Measurements from ENCODE around the gene COL6A2.

COL6A2 gene

DNA sequence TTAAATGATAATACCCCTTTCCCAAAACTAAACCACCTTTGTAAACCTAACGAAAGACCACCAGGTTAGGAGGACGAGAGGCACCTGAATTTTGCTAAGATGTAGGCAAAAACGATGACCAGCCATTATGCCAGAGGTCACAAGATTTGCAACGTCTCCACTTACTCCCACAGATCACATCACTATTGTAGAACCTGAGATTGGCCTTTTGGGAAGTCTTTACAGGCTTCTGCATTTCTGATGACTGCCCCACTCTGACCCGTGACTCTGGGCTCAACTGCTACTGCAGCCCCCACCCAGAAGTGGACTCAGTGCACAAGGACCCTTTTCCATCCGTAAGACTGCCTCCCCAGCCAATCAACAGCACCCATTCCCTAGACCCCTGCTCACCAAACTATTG is 36.4 kb upstream of the COL6A2 start:
- Histone ChIP-seq H3K4me3 (no peak overlapping the region), H3K27ac (peak overlapping the region; percentile 94 to 99)
- TF ChIP-seq CTCF (IDR thresholded peaks at IDR 0.05): no peak
- no peak for DNase-seq (ENCODE audit: low spot score)

DNA sequence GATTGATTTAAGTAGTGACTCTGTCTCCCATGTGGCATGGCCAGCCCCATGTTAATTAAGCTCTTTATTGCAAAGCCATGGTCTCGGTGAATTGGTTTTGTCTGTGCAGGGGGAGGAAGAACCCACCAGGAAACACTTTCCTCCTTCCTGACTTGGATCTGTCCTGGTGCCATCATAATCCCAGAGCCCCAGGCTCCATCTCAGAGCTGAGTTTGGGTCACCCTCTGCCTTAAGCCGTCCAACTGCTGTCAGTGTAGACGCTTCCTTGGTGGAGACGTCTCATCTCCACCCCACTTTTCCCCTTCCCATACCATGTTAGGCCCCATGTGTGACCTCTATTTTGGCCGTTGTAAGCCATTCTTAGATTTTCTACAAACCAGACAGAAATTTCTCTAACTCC is 36.0 kb upstream of the COL6A2 start:
- peak overlapping the region; percentile 94 to 99 for H3K27ac ChIP-seq
- peak; percentile 67 for DNase-seq (ENCODE audit: low spot score)
- no peak overlapping the region for H3K4me3 ChIP-seq
- TF ChIP-seq CTCF (IDR thresholded peaks at IDR 0.05): no peak

GRCh38 chr21:46062471-46063211 is 35.3 kb upstream of the COL6A2 start:
- H3K4me3 ChIP-seq: no peak overlapping the region
- TF ChIP-seq CTCF (IDR thresholded peaks at IDR 0.05): no peak
- H3K27ac ChIP-seq: peak overlapping the region; percentile 94 to 99
- DNase-seq (ENCODE audit: low spot score): no peak

- no peak for DNase-seq (ENCODE audit: low spot score)
- Histone ChIP-seq H3K27ac (peak overlapping the region; percentile 94 to 99), H3K4me3 (no peak overlapping the region)
- no peak for TF ChIP-seq CTCF (IDR thresholded peaks at IDR 0.05)
These were observed 34.7 kb upstream of the COL6A2 start for GRCh38 chr21:46063227-46063626.

DNA sequence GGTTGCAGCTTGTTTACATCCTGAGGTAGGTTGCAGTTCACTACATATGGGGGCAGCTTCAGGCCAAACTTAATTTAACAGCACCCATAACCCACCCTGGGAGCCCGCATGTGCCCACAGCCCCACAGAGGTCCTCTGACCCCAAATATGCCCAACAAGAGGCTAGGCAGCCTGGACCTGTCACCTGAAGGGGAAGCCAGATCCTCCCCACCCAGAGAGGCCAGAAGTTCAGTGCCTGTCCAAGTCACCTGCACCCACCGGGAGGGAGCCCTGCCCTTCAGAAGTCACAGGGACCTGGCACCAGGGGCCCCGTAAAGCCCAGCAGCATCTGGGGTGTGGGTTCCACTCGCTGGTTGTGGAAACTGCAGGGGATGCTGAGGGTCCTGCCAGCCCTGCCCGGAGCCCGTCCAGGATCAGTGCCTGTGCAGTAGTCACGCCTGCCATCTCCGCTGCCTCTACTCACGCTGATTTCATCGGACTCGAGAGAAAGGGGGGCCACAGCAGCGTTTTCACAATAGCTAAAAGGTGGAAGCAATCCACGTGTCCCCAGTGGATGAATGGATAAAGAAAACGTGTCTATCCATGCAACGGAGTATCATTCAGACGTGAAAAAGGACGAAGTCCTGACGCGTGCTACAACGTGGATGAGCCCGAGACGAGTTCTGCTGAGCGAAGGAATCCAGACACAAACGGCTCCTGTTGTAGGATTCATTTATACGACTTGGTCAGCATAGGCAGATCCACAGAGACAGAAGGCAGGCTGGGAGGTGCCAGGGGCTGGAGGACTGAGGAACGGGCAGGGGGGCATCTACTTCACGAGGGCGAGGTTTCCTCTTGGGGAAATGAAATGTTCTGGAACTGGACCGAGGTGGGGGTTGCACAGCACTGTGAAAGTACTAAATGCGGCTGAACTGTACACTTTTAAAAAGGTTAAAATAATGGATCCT is 33.9 kb upstream of the COL6A2 start:
- no peak for TF ChIP-seq CTCF (IDR thresholded peaks at IDR 0.05)
- H3K27ac ChIP-seq: peak overlapping the region in 1 of 2 donors; percentile 99
- DNase-seq (ENCODE audit: low spot score): no peak
- no peak overlapping the region for H3K4me3 ChIP-seq

DNA sequence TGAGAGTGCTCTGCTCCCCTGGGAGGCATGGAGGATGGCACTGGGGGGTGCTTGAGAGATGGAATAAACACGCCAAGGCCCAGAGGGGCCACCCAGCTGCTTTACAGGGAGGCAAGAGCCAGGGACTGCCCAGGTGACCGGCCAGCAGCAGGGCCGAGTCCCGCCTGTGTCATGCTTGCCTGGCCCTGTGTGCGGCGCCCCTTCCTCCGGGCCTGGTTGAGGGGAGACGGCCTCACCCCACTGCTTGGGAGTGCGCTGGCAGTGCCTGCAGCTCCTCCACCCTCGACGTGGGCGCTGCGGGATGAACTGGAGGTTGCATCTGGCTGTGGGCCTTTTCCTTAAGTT is 33.1 kb upstream of the COL6A2 start:
- DNase-seq (ENCODE audit: low spot score): peak; percentile 74
- Histone ChIP-seq H3K4me3 (peak overlapping the region; percentile 49), H3K27ac (peak overlapping the region; percentile 87 to 99)
- TF ChIP-seq CTCF (IDR thresholded peaks at IDR 0.05): no peak

Measured in coronary artery (tissue), 2 donors.